Activated T-cell treated with anti-CD3 and anti-CD28 coated beads, Interleukin-2, amount 50 U/mL, for 48 hours (primary cell): ENCODE results near the gene FREM2.
A peak's percentile ranks its signal among the peaks of the same experiment; 100 is the strongest.

Experiments
- DNase-seq, 2 experiments: peaks; one replicate each; pipeline ENCODE4 v3.0.0-alpha.2; 2020

Gene FREM2

GRCh38 chr13:38686577-38687245 lies at the start of gene FREM2:
FREM2 (plus strand) TSS chr13:38687077; CDS start chr13:38687345, 268 bp downstream.
- peak in 1 of 2 experiments; percentile 17 for DNase-seq

GRCh38 chr13:38637576-38637975 lies 49.3 kb upstream of the FREM2 start:
- DNase-seq = no peak

DNA sequence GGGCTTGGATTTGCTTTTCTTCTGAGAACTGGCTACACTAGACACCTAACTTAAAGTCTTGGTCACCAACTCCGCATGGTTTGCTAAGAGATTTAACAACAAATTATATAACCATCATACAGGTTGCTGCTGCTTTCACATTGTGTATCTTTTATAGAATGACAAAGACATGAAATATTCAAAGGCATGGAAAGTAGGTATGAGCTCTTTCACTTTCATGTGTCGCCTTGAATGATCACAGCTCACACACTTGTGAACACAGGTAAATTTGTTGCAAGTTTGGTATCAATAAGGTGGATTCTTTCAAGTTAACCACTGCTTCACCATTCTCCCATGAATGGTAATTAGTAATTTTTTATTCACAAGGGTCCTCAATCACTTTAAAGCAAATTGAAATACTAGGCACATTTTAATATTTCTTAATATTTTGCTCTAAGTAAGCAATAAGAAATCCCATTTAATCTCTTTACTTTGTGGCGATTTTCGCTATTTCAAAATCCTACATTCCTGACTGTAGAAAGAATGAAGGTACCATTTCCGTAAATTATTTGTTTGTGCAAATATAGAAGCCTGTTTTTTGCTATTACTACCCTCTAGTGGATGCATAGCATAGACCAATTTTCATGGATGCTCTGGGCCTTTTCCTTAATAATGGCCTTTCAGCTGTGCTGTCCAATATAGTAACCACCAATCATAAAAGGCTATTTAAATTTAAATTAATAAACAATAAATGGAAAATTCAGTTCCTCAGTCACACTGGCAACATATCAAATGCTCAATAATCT lies 45.5 kb upstream of the FREM2 start:
- no peak for DNase-seq

- DNase-seq = no peak
Observed at GRCh38 chr13:38647312-38647711, 39.6 kb upstream of the FREM2 start.

- no peak for DNase-seq
Observed at GRCh38 chr13:38648912-38649311, 38.0 kb upstream of the FREM2 start.

- DNase-seq = no peak
Observed at GRCh38 chr13:38656699-38657098, 30.2 kb upstream of the FREM2 start.

GRCh38 chr13:38657191-38657590 lies 29.7 kb upstream of the FREM2 start:
- no peak for DNase-seq

DNA sequence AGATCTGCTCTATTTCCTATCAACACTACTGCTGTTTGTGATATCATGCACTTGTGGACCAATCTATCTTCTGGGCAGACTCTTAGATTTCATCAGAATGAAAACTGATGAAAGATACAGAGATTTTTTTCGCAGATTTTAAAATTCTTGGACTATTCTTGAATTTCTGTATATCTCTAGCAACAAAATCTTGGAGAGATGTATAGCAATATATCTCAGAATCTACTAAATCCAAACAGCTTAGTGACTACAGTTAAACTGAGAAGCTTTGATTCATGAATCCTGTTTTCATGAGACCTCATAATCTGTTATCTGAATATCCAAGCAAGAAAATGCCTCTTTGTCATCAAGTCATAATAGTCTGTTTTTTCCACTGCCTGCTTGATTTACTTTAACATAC lies 28.0 kb upstream of the FREM2 start:
- no peak for DNase-seq

- no peak for DNase-seq
Observed at GRCh38 chr13:38661010-38661675, 25.7 kb upstream of the FREM2 start.

- DNase-seq = no peak
Observed at GRCh38 chr13:38662362-38662761, 24.5 kb upstream of the FREM2 start.

DNA sequence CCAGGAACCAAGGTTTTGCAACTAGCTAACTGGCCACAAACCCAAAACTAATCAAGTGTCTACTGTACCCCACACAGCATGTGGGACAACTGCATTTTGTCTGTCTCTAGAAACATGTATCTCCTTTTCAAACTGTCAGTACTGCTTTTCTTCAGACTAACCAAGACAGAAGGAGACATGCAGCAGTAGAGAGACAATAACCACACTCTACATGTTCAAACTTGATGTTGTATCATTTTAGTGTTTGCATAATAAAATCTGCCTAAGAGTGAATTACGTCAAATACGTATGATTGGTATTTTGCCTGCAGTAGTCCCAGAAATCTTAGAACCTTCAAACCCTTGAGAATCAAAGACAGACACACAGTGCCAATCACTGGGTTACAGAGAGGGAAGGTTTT lies 22.0 kb upstream of the FREM2 start:
- no peak for DNase-seq

GRCh38 chr13:38667526-38668109 lies 19.3 kb upstream of the FREM2 start:
- DNase-seq = no peak

- no peak for DNase-seq
Observed at GRCh38 chr13:38669234-38669964, 17.5 kb upstream of the FREM2 start.

GRCh38 chr13:38670627-38671026 lies 16.2 kb upstream of the FREM2 start:
- no peak for DNase-seq

DNA sequence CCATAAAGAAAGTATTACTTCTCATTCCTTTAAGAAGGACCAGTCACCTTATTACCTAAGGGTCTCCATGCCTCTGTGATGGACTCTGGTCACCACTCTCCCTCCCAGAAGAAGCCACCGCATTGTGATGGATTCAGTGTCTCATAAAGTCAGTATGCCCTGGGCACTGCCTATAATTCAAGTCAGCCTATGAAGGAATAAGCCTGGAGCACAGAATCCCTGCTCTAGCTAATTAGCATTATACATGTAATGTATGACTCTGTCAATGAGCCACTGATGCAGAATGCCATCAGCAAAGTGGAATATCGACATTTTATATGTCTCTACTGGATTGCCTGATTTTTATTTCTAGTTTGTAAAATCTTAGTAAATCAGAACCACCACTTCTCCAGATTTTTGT lies 14.9 kb upstream of the FREM2 start:
- DNase-seq = no peak

GRCh38 chr13:38674208-38674607 lies 12.7 kb upstream of the FREM2 start:
- DNase-seq = no peak

GRCh38 chr13:38680912-38681311 lies 6.0 kb upstream of the FREM2 start:
- no peak for DNase-seq

DNA sequence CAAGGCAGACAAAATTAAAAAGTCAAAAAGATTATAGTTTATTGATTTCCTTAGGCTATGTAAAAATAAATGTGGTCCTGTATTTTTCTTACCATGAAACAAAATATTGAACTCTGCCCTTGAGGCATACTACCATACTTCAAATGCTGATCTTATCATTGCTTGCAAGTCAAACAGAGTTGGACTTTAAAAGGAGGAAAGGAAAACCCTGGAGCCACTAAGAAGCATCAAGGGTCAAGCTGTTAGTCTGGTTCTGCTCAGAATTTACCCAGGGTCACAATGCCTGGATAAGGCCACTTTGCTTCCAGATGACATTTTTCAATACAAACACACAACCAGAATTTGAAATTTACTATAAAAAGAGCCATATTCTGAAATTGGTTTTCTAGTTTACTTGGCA lies 2.2 kb upstream of the FREM2 start:
- DNase-seq = no peak

DNA sequence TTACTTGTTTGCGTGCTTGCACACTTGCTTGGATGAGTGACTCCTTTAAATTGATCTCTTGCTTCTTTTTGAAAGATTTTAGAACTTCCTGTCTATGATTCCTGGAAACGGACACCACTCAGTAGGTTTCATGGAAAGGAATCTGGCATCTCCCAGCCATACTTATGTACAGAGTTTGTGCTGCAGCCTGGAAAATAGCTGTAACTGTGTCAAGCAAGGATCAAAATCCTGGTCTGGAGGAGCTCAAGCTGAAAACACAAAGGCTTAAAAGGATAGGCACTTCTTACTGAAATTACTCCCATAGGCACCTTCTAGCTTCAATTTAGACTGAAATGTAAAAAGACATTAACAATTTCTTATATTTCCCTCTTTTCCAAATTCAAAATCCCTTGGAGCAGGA lies 1.4 kb upstream of the FREM2 start:
- no peak for DNase-seq

- DNase-seq = no peak
Observed at GRCh38 chr13:38685974-38686576, 802 bp upstream of the FREM2 start.

DNA sequence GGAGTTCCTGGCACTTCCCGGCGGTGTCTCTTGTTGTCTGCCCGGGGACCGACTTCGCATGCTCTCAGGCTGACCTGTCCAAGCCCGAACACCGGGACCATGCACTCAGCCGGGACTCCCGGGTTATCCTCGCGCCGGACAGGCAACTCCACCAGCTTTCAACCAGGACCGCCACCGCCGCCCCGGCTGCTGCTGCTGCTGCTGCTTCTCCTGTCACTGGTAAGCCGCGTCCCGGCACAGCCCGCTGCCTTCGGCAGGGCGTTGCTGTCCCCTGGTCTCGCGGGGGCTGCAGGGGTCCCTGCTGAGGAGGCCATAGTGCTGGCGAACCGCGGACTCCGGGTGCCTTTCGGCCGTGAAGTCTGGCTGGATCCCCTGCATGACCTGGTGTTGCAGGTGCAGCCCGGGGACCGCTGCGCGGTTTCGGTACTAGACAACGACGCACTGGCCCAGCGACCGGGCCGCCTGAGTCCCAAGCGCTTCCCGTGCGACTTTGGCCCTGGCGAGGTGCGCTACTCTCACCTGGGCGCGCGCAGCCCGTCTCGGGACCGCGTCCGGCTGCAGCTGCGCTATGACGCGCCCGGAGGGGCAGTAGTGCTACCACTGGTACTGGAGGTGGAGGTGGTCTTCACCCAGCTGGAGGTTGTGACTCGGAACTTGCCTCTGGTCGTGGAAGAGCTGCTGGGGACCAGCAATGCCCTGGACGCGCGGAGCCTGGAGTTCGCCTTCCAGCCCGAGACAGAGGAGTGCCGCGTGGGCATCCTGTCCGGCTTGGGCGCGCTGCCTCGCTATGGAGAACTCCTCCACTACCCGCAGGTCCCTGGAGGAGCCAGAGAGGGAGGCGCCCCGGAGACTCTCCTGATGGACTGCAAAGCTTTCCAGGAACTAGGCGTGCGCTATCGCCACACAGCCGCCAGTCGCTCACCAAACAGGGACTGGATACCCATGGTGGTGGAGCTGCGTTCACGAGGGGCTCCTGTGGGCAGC lies 661 bp downstream of the FREM2 start:
- DNase-seq = peak; percentile 20 to 22
